ENCODE measurements around the gene KDM4E.
"Not testable (repeated sequence)": the region's sequence is repeated elsewhere in the genome, so short reads cannot be mapped to it uniquely, and the experiment has no call there.

KDM4E gene

GRCh38 chr11:95024958-95025357 lies at the start of gene KDM4E:
Gene KDM4E, plus strand, starts transcription at chr11:95025258. Its CDS starts 300 bp downstream, at chr11:95025558.
- DNase-seq: no peak

GRCh38 chr11:94975599-94975998 lies 49.5 kb upstream of the KDM4E start:
- DNase-seq: no peak

DNA sequence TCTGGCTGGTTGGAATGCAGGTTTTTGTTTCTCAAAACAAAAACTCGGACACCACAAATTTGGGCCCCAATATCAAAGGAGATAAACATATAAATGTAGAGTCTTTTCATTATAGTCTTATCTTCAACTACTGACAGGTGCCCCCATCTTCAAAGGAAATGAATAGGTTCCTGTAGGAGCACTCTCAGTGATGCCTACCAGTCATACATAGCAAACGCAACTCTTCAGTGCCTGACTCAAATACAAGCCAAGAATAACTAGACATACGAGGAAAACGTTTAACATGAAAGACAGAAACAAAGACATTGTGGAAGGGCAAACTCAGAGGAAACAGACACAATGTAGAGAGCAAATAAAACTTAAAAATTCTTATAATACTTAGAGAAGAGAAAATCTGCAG lies 37.7 kb upstream of the KDM4E start:
- no peak for DNase-seq

DNA sequence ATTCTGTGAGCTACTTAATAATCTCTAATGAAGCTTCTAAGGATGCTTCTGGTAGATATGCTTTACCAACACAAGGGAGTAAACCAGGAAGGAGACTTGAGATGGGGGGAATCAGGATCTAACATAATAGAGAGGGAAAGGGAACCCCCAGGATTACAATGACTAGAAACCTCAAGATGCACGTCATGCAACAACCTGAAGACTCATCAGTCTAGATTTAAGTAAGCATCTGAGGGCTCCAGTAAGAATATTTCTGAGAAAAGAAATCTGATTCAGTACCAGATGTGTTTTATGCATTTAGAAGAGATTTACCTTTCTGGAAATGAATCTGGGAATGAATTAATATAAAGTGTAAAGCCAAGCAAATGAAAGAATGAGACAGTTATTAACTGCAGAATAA lies 36.3 kb upstream of the KDM4E start:
- DNase-seq: no peak

GRCh38 chr11:94993400-94993943 lies 31.6 kb upstream of the KDM4E start:
- no peak for DNase-seq

- no peak for DNase-seq
These were observed 27.6 kb upstream of the KDM4E start for GRCh38 chr11:94997437-94997836.

DNA sequence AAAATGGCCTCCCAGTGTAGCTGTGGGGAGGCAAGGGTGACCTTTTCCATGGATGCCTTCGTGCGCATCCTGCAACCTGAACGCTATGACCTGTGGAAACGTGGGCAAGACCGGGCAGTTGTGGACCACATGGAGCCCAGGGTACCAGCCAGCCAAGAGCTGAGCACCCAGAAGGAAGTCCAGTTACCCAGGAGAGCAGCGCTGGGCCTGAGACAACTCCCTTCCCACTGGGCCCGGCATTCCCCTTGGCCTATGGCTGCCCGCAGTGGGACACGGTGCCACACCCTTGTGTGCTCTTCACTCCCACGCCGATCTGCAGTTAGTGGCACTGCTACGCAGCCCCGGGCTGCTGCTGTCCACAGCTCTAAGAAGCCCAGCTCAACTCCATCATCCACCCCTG lies 26.8 kb upstream of the KDM4E start:
- DNase-seq: no peak

DNA sequence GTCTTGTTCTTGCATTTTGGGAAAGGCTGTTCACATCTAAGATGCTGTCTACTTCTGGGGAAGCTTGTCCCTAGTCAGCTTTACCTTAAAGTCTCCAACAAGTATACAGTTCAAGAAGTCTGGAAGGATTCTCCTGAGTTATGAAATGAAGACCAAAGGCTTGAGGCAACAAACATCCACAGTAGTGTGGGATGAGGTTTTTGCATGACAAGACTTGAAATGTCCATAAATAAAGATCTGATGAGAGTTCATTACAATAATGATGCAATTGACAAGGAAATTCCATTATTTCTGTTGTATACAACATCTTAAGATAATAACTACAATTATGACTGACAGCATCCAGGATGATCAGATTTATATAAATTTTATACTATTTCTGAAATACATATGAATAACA lies 21.3 kb upstream of the KDM4E start:
- DNase-seq: no peak

- no peak for DNase-seq
These were observed 19.4 kb upstream of the KDM4E start for GRCh38 chr11:95005642-95006041.

- no peak for DNase-seq
These were observed 13.7 kb upstream of the KDM4E start for GRCh38 chr11:95011376-95011775.

DNA sequence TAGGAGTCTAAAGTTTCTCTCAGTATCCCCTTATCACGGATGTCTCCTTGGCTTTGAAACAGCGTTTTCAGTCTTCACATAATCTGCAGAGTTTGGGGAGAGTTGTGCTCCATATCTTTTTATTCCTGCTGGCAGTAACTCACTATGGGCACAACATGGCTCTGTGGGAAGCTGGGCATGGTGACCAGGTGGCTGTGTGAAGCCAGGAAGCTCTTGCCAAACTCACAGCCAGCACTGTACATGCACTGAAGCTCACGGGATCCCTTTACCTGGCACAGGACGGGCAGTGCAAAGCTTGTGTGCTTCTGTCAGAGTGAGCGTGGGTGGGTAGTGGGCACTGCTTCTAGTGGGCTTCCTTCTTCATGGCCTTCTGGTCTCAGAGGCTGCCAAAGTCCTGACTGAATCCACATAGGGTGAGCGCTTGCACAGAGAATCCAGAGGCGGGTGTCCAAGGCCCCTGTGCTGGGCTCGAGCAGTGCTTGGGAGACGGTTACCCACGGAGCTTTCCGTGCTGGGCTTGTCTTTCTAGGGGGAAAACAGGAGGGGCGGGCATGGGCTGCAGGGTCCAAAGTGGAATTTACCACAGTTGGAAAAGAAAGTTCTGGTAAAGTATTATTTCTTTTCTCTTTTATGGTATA lies 10.8 kb upstream of the KDM4E start:
- no peak for DNase-seq

DNA sequence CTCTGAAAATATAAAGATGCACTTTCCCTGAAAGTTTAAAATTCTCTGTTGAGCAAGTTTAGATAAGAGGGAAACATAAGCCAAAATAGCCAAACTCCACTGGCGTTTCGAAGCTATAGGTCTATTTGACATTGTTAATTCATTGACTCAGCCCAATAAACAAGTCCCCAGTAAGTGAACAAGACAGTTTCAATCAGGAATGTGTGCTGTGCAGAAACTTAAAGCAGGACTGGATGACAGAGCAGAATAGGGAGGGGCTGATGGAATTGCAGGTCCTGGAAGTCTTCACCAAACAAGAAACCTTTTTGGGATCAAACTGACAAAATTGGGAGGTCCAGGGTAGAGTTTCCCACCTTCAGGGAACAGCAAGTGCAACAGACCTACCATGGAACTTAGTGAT lies 8.9 kb upstream of the KDM4E start:
- DNase-seq: no peak

GRCh38 chr11:95021468-95021867 lies 3.6 kb upstream of the KDM4E start:
- DNase-seq: not testable (repeated sequence)

GRCh38 chr11:95025594-95025993 lies 536 bp downstream of the KDM4E start:
- not testable (repeated sequence) for DNase-seq

DNA sequence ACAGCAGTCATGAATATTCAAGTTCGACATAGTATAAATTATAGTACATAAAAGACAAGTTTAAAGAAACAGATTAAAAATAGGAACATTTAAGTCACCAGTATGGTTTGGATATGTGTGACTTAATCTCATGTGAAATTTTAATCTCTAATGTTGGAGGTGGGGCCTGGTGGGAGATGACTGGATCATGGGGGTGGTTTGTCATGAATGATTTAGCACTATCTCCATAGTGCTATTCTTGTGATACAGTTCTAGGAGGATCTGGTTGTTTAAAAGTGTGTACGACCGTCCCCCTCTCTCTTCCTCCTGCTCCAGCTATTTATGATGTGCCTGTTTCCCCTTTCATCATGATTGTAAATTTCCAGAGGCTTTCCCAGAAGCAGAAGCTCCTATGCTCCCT lies 3.3 kb downstream of the KDM4E start:
- no peak for DNase-seq

DNA sequence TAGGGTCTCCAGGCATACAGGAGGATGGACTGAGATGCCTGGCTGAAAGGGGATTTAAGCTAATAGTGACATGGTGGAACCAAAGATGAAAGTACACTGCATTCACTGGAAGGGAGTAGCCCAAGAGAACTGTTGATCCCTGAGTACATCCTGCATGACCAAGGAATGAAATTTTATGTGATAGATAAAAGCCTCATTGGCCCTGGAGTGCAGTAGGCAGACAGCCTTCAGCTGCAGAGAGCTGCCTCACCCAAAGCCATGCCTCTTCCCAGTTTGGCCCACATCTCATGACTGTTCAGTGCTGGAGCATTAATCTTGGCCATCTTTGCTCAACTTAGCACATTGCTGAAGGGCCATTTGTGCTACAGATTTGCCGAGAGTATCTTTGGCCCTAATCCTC lies 8.0 kb downstream of the KDM4E start:
- no peak for DNase-seq

GRCh38 chr11:95035316-95035715 lies 10.3 kb downstream of the KDM4E start:
- DNase-seq: no peak

- DNase-seq: not testable (repeated sequence)
These were observed 12.4 kb downstream of the KDM4E start for GRCh38 chr11:95037356-95038035.

- DNase-seq: no peak
These were observed 17.2 kb downstream of the KDM4E start for GRCh38 chr11:95042239-95042638.

- DNase-seq: no peak
These were observed 17.8 kb downstream of the KDM4E start for GRCh38 chr11:95042906-95043305.

- DNase-seq: no peak
These were observed 19.0 kb downstream of the KDM4E start for GRCh38 chr11:95044010-95044409.

DNA sequence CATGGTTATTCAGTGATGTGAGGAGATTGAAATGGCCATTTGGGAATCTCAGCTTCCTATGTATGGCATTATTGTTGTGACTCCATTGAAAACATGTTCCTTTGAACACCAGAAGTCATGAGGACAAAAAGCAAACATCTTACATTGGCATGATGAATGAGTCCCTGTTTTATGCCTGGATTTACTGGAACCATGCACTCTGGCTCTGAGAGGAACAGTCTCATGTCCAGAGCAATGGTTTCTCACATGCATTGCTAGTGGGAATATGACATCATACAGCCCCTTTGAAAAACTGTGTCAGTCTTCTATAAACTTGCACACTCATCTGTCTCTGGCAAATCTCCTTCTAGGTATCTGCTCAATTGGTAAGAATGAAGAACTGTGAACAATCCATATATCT lies 20.8 kb downstream of the KDM4E start:
- DNase-seq: no peak

- not testable (repeated sequence) for DNase-seq
These were observed 24.1 kb downstream of the KDM4E start, which contains the start of gene KDM4F for GRCh38 chr11:95049122-95049521. Gene KDM4F, plus strand, starts transcription at chr11:95049422.
